GM12874 (cell line): ENCODE data around the gene PDE2A.

Source experiments
- TF ChIP-seq, protein P1 (sequence below): IDR thresholded peaks from 2 replicates; pipeline ENCODE4 v1.5.1; 2011; ENCODE audit warnings: low read depth, mild to moderate bottlenecking, control low read depth, low read length, moderate library complexity; ENCODE audit not compliant: insufficient read depth

PDE2A gene

DNA sequence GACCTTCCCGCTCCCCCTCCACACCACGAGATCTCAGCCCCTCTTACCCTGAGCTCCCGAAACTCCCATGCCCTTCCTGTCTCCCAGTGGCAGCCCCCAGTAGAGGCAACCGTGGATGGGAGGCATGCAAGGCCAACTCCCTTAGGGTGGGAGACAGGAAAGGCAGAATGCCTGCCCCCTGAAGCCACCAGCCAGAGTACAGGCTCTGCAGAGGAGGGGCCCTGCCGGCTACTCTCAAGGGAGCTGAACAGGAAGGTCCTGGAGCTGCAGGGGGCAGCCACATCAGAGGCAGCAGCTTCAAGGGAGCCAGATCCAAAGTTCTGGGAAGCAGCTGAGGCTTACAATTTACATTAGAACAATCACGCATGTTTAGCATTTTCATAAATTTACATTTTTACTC, 38.3 kb downstream of the PDE2A start:
- TF ChIP-seq, protein P1, sequence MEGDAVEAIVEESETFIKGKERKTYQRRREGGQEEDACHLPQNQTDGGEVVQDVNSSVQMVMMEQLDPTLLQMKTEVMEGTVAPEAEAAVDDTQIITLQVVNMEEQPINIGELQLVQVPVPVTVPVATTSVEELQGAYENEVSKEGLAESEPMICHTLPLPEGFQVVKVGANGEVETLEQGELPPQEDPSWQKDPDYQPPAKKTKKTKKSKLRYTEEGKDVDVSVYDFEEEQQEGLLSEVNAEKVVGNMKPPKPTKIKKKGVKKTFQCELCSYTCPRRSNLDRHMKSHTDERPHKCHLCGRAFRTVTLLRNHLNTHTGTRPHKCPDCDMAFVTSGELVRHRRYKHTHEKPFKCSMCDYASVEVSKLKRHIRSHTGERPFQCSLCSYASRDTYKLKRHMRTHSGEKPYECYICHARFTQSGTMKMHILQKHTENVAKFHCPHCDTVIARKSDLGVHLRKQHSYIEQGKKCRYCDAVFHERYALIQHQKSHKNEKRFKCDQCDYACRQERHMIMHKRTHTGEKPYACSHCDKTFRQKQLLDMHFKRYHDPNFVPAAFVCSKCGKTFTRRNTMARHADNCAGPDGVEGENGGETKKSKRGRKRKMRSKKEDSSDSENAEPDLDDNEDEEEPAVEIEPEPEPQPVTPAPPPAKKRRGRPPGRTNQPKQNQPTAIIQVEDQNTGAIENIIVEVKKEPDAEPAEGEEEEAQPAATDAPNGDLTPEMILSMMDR: no peak

DNA sequence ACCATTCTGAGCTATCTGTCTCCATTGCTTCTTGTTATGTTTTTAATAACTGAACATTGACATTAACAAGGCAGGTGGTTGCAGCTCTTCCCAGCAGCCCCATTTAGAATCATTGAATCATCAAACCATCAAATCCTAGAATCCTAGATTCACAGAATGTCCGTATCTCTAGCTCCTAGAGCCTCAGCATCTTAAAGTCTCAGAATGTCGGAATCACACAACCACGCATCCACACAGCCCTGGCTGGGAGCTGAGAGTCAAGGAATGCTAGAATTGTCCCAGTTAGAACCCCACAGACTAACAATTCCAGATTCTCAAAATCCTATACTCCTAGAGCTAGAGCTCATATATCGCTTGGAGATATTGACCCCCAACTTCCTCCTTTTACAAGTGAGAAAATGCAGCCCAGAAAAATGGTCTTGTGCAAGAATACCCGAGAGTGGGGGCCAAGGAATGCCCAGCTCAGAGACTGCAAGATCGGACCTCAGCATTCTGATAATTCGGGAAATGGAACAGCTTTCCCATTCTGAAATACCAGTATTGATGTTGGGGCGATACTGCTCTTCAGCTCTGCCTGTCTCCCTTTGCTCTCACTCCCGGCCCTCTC, 38.8 kb downstream of the PDE2A start:
- TF ChIP-seq, protein P1: no peak

DNA sequence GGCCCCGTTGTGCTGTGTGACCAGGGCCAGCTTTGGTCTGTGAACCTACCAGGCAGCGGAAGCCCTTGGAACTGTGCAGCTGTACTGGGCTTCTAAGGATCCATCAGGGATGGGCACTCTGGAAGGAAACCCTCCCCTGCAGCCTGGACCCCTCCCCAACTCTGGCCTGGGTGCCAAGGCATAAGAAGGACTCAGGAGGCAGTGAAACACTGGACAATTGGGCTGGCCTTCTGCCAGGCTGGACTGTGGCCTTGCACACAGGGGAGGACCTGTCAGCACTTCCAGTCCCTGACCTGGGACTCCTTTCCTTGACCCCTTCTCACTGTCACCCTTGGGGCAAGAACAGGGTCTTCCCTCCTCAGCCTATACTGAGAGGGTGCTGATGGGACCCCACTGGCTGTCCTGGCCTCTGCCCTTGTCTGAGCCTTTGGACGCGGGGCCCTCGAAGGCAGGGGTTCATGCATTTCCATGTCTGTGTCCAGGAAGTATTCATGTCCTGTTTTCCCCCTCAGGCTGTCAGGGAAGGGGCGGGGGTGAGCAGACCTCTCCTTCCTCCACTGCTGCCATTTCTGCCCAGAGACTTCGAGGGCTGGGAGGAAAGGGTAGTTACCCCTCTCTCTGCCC, 39.6 kb downstream of the PDE2A start:
- TF ChIP-seq, protein P1: no peak

DNA sequence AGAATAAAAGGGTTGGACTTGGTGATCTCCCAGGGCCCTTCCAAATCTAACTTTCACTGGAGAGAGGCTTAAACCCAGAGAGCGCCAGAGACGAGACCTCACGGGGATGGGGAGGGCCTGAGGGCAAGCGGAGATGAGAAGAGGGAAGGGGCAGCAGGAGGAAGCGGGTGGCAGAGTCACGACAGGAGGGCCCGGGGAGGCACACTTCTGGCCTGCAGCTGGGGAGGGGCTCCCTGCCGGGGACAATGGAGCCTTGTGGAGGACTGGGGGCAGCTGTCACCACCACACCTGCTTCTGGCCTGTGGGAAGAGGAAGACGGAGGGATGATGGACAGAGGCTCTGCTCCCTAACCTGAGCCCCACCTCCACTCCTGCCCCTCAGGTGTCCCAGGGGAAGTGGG, 40.2 kb downstream of the PDE2A start:
- TF ChIP-seq, protein P1: no peak

DNA sequence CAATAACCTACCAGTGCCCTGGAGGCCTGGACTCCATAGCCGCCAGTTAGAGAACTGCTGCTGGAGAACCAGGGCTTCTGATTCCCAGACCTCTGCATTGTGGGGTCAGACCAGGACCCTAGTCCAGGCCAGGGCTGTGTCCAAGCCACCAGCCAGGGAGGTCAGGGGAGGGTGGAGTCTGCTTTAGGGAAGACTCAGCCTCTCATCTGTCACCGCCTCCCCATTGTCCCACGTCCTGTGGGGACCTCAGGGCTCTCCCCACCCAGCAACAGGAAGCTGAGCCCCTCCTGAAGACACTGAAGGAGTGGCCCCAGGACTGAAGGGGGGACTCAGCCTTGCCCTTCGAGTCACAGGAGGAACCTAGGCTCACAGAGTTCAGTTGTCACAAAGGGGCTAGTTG, 41.2 kb downstream of the PDE2A start:
- TF ChIP-seq, protein P1: no peak

DNA sequence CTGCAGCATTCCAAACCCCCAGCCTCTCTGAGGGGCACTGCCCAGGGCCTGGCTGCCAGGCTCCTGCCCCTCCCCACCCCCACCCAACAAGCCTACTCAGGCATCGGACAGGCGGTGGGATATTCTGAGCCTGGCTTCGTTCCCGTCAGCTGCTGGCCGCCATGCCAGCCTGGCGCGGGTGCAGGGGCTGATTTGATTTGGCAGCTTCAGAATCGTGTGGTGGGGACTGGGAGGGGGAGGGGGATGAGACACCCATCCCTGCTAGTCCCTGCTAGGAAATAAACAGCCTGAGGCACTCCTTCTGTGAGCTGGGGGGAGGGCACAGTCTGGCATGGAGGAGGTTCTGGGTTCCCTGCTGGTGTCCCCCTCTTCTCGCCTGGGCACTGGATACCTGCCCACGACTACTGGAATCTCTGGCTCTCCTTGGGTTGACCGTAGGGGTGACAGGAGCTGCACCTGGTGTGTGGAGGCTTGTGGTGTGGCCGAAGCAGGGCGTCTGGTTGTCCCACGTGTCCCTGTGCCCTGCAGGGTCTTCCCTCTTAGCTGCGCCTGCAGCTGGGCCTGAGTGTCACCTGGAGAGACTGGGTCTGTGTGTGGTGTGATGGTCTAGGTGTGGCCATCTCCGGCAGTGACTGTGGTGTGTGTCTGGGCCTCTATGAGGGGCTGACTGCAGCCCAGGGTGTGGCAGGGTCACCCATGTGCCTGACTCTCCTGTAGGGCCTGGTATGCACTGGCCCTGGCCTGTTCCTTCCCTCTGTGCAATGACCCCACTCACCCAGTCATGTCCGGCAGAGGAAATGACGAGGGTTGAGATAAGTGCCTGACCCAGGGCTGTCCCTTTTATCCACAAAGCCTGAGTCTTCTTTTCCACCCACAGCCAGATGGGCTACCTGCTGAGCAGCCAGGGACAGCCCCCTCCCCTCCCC, 42.2 kb downstream of the PDE2A start:
- TF ChIP-seq, protein P1: no peak
